Right ventricle myocardium inferior (tissue), 1 donor: ENCODE measurements around the gene GRID1. TPM values are rescaled to one million over a fixed set of nuclear protein-coding genes. Genes with fewer than 3 reads are reported as not detected.

Experiments
- ATAC-seq: fragments of 200-7000 bp; cut with Tn5 transposase; one replicate; pipeline ENCODE4 v1.9.1; 2020; ENCODE audit warnings: mild to moderate bottlenecking, moderate library complexity
- DNase-seq: peaks from one replicate; pipeline ENCODE4 v3.0.0; 2021; ENCODE audit errors: missing footprints
- intact Hi-C: fragments of 100-400 bp; cut with DNase I; formaldehyde crosslinking; loops from one replicate; pipeline ENCODE4 v1.11.0; 2022
- total RNA-seq: library from RNA; stranded (reverse); fragmentation: NEBNext Ultra II Directional; extraction: Animal tissue kit (Norgen Biotek cat#: 25700); gene quantifications from one replicate; pipeline ENCODE4 v1.2.1, GENCODE V29; 2021
- donor health status: DM: no; HTN: yes; CAD: no; lungs with severe emphysema.

The GRID1 gene
- total RNA-seq, 1 donor from 2014 or later: 1.3 TPM

DNA sequence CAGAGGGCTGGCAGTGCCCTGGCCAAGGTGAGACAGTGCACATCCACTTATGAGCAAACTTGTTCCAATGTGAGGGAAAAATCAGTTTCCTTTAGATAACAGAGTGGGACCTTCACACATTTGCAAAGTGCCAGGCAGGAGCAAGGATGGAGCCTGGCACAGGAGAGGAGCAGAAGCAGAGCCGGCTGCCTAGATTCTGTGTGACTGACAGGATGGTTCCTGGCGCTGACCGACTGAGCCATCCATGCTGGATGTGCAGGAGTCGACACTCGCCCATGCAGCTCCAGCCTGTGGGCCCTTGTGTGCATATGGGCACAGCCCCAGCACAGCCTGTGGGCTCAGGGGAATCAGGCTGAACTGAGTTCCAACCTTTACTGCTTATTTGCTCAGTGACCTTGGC is 346.5 kb downstream of the GRID1 start:
- intact Hi-C loops: loop anchor here (10.0 kb wide), 1 partner anchor 345 kb away; the partner anchor contains the start of gene GRID1
- no peak for ATAC-seq
- DNase-seq: no peak

DNA sequence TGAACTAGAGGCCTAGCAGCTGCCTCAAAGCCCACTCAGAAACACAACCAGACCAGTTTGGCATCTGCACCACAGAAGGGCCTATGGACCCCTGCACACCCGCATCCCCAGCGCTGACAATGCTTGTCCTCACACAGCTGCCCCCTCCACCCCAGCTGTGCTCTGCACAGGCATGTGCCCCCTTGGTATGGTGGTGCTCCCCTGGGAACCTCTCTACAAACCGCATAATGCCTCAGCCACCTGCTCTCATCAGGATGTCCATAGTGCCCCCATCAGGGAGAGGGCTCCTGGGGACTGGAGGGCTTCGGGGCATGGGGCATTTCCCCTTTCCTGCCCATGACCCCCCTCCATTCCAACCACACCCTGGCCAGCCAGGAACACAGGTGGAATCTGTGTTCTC is 347.5 kb downstream of the GRID1 start:
- no peak for DNase-seq
- no peak for ATAC-seq
- intact Hi-C loops: no loop called here

DNA sequence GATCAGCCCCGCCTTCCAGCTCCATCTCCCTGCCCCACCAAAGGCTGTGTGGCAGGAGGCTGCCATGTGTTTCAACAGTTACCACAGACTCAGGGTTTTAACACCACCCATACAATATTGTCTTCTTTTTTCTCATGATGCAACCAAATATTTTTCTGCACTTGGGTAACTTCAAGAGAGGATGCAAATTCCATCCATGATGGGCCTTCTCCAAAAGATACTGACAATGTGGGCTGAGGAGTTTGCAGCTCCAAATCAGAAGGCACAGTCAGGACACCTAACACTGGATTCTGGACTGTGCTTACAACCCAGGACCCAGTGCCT is 347.9 kb downstream of the GRID1 start:
- DNase-seq: no peak
- ATAC-seq: no peak
- intact Hi-C loops: no loop called here

DNA sequence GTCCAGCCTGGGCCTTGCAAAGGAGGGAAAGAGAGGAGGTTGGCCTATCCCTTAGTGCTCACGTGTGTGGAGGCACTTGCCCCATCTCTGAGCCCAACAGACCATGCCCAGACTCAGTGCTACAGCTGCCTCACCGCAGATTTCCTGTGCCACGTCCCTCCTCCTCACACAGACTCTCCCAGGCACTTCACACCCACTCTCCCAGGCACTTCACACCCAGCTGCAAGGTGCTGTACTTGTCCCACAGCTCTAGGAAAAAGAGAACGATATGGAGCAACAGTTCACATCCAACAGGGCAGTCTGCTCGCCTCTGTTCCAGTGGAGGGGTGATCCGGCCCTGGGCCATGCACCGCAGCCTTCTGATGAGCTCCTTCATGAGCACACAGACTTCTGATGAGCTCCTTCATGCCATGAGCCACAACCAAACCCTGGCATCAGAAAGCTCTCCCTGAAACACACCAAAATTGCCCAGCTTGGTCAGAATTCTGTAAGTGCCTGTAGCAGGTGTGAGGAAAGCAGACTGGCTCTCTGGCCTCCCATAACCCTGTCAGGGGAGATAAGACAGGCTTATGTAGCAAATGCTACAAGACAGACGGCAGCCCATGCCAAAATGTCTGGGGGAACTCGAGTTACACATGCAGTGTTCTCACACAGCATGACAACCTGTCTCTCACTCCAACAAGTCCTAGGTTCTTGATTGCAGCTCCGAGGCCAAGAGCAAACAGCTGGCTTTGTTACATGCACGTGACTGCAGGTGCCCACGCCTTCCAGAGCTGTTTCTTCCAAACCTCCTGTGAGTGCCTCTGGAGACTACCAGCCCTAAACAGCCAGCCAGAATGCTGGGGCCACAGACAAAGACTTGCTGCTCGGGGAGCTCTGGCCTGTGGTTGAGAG is 348.5 kb downstream of the GRID1 start:
- intact Hi-C loops: no loop called here
- ATAC-seq: peak; percentile 91

DNA sequence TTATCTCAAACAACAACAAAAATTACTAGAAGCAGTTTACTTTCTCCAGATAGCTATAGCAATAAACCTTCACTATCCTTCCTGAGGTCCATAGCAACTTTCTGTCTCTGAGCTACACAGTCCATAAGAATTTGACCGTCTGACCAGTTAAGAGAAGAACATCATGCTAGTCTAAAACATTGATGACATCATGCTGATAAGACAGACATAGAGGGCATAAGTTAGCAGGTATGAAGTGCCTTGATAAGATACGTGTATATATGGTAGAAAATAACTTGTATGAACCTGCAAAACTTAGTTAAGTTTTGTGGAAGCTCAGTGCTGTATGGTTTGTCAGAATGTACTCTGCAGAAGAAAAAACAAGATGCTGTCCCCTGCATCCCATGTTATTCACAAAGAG is 353.0 kb downstream of the GRID1 start:
- DNase-seq (no peak), ATAC-seq (no peak)
- intact Hi-C loops: no loop called here

More for the DNA sequence above, 348.5 kb downstream of the GRID1 start:
- DNase-seq: peak; percentile 75

DNA sequence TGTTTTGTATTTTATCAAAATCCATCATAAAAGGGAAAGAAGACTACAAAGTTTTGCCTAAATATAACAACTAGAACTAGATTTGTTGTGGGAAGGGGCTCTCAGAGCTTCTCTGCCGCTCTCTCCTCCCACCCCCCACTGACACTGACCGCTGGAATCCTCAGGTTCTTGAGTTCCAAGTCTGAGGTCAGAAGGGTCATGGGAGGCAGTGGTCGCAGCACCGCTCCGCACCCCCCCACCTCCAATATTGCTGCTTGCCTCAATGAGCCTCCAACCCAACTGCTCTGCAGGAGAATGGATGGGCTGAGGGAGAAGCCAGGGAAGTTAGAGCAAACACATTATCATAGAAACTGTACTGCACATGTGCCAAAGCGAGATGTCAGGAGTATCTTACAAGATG is 359.4 kb downstream of the GRID1 start:
- DNase-seq (no peak), ATAC-seq (no peak)
- intact Hi-C loops: no loop called here

DNA sequence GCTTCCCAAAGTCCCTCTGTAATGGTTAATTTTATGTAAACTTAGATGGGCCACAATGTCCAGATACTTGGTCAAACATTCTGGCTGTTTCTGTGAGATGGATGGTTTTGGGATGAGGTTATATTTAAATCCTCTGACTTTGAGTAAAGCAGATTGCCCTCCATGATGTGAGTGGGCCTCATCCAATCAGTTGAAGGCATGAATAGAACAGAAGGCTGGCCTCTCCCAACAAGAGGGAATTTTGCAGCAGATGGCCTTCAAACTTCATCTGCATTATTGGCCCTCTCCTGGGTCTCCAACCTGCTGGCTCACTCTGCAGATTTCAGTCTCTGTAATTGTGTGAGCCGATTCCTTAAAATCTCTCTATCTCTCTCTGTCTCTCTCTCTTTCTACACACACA is 362.3 kb downstream of the GRID1 start:
- ATAC-seq: no peak
- intact Hi-C loops: no loop called here

DNA sequence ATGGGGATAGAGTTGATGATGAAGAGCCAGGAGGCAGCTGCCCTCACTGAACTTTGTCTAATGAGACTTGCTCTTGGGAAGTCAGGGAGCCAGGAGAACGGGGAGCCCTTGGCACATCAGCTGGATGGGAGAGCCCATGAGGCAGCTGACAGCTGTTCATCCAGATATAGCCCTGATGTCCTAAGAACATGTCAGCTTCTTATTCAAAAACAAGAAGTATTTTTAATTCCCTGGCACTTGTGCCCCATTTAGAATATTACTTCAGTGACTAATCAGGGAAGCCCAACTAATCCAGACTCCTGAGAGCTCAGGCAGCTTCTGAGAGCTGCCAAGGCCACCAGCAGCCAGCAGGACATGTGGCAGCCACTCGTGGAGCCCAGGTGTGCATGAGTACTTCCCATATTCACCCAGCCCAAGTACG is 363.4 kb downstream of the GRID1 start:
- ATAC-seq (peak; percentile 82), DNase-seq (no peak)
- intact Hi-C loops: no loop called here

More for the DNA sequence above, 362.3 kb downstream of the GRID1 start:
- no peak for DNase-seq

DNA sequence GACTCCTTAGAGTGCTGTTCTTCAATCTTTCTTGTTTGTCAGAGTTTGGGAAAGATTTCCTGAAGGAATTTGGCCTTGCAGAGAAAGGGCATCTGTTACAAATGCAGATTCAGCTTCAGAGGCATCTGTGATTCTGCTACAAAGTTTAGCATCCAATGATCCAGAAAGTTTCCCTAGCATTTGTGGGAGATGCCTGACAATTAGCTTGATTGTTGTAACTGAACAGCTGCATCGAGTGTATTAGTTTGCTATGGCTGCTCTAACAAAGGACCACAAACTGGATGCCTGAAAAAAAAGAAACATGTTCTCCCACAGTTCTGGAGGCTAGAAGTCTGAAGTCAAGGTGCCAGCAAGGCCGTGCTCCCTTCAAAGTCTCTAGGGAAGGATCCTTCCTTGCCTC is 365.1 kb downstream of the GRID1 start:
- ATAC-seq (no peak), DNase-seq (no peak)
- intact Hi-C loops: no loop called here

DNA sequence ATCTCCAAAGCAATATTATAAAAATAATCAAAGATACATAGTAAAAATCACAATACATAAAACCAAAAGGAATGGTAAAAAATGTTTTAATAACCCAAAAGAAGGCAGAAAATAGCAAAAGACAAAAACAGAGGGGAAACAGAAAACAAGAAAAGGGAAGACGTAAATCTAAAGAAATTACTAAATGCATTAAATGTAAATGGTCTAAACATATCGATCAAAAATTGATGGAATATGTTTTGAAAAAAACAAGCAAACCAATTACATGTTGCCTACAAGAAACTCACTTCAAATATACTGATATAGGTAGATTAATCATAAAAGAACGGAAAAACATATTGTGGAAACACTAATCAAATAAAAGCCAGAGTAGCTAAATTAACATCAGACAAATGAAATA is 369.1 kb downstream of the GRID1 start:
- intact Hi-C loops: loop anchor here (5.0 kb wide), 1 partner anchor 70 kb away; no protein-coding TSS in a partner anchor
- DNase-seq: no peak
- ATAC-seq: no peak

DNA sequence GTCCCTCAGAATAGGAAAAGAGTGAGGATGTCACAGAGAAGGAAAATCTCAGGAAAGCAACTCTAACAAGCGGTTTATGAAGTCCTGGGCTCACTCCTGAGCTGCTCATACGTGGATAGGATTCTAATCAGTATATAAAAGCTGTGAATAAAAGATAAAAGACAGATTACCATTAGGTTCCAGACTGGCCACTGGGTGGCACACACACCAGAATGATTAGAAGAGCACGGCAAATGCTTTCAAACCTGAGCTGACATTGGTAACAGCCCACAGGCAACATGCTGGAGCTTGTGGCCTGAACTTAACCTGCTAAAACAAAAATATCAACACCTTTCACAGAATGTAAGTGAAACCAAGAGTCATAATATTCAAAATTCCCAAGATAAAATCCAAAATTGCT is 370.8 kb downstream of the GRID1 start:
- no peak for DNase-seq
- intact Hi-C loops: loop anchor here (5.0 kb wide), 1 partner anchor 72 kb away; no protein-coding TSS in a partner anchor
- no peak for ATAC-seq

DNA sequence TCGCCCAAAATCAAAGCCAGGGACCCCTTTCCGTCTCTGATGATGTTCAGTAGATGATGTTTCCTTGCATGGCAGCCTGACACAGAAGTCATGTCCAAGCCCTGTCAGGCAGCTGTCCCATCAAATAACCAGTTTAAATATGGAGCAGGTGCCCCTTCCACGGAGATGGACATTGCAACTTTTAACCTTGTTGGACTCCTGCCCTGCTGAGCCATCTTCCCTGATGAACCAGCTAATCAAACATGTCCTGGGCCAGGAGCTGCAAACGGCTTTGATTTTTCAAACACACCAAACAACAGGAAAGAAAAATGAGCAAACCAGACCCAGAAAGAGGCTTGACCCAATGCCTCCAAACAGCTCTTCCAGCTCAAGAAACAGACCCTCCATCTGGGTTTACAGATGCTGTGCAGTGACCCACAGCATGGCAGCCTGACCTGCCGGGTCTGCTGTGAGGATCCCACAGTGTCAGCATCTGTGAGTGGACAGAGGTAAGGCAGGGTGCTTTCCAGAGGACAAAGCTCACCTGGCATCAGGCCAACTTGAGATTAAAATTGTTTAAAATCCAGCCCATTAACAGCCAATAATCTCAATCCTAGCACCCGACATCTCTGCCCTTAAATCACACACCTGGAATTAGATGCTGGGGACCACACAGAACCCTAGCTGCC is 372.6 kb downstream of the GRID1 start:
- DNase-seq (no peak), ATAC-seq (no peak)
- intact Hi-C loops: no loop called here

DNA sequence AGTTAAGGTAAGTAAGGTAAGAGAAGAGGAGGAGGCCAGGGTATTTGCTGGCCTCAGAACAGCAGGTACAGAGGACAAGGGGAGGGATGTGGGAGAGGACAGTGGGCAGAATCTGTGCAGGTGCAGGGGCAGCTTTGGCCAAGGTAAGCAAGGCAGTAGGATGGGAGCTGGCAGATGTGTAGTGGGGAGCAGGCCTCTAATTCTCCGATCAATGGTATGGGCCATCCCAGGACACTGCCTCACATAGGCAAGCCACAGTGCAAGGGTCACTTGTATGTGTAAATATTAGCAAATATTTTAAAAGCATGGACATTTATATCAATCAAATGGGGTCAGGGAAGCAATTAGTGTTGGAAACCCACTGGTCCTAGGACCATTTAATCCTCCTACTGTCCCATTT is 373.5 kb downstream of the GRID1 start:
- ATAC-seq: no peak
- intact Hi-C loops: no loop called here
- no peak for DNase-seq

DNA sequence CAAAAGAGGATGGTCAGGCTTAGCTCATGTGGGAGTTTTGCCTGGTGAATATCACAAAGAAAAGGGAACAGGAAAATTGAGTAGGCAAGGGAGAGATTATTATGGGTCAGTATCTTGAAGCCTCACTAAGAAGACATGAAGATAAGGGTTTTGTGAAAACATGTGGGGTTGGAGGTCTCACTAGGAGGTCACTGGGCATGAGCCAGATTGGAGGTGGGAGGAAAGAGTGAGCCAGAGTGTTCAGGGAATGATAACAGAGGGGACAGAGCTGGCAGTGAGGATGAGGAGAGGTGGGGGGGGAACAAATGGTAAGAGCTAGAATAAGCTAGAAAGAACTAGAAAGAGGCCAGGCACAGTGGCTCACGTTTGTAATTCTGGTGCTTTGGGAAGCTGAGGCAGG is 374.3 kb downstream of the GRID1 start:
- intact Hi-C loops: no loop called here
- no peak for DNase-seq
- ATAC-seq: no peak

DNA sequence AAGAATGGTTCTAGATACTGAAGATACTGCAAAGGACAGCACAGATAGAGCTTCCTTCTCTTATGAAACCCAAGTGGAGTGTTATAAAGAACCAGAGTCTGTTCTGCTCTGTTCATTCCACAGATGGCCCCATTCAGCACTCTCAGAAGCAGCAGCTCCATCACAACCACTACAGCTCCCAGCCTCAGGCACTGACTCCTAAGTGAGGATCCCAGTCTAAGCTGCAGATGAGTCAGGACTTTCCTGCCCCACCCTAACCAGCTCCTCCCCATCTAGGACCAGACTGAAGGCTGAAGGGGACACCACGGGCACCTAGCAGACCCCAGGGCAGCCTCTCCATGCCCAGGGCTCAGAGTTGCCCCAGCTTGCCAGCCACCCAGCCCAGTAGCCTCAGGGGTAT is 379.8 kb downstream of the GRID1 start:
- DNase-seq (no peak), ATAC-seq (no peak)
- intact Hi-C loops: no loop called here

DNA sequence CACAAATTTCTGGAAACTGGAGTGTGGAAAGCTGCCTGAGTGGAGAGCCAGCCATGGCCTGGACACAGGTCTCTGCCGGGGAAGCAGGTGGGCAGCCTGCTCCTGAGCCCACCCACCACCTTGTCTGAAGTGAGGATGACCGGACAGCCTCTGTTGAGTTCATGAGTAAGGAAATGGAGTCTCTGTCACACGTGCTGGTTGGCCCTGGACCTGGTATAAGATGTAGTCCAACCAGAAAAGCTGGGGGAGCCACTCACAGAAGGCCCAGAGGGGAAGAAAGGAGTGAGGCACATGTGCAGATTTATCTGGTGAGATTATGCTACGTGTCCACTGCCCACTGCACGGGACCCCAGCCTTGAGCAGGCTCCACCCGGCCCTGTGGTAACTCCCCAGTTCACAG is 383.5 kb downstream of the GRID1 start:
- ATAC-seq: no peak
- DNase-seq: no peak
- intact Hi-C loops: no loop called here

DNA sequence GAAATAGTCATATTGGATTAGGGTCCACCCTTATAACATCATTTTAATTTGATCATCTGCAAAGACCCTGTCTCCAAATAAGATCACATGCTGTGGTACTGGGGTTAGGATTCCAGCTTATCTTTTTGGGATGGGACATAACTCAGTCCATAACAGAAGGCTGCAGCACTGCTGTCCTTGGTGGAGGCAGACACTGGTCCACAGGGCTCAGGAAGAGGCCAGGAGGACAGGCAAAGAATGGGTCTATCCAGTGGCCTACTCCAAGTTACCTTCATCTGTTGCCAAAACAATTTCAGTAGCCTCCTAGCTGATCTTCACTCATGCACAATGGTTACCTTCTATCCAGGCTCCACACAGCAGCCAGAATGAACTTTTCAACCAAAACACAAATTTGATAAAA is 387.0 kb downstream of the GRID1 start:
- DNase-seq (no peak), ATAC-seq (no peak)
- intact Hi-C loops: no loop called here

DNA sequence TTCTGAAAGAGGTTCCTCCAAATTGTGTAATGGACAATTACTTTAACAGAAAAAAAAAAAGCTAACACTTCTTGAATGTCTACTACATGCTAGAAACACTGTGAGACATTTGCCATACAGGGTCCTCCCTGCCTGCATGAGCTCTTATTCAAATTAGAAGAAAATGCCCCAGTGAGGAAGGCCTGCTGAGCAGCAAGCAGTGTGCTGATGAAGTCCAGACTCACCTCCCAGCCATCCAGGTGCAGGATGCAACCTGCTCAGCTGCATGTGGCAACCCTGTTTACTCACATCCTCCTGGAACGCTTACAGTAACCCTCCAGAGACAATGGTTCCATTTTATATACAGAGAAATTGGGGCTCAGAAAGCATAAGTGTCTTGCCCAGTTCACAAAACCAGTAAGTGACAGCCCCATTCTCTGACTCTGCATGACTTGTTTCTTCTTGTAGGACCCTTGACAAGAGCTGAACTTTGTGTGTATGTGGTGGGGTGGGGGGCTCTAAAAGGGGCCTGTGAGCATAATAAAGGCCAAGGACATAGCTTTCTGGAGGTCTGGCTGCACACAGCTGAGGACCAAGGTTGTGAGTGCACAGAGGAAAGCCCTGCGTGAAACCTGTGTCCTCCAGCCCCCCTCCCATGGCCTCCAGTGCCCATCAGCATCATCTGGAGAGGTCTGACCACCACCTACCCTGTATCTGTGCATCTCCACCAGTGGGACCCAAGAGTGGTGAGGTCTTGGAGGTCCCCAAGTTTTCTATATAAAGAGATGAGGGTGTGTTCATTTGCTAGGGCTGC is 387.8 kb downstream of the GRID1 start:
- DNase-seq (no peak), ATAC-seq (no peak)
- intact Hi-C loops: no loop called here

DNA sequence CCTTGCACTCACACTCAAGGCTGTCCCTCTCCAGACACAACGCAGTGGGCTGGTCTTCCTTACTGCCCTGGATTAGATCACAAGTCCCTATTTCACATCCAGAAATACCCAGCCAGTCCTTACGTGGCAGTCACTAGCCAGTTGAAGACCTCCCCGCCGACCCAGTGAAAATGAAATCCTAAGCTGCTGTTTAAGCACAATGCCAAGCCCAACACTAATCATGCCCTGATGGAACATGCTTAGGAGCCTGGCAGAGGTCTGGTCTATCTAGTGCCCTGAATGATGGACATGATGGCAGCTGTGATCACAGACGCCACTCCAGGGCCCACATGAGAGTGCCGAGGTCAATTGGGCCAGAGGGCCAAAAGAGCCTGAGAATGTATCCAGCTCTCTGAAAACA is 389.0 kb downstream of the GRID1 start:
- intact Hi-C loops: no loop called here
- DNase-seq: no peak

More for the DNA sequence above, 389.0 kb downstream of the GRID1 start:
- no peak for ATAC-seq
